ENCODE data around the gene VPS18.
A peak's percentile ranks its signal among the peaks of the same experiment; 100 is the strongest.

Gene VPS18

GRCh38 chr15:40893733-40894680 is at the start of gene VPS18:
VPS18 (plus strand) TSS chr15:40894450; CDS start chr15:40894769, 319 bp downstream.
- Histone ChIP-seq H3K9ac (ENCODE audit: insufficient read length) (peak within 1 kb of the TSS; percentile 70), H3K9me3 (ENCODE audit: low read depth, low read length) (no peaks in the 10 kb centered on the region), H3K36me3 (ENCODE audit: insufficient read depth, low read length) (peaks cover under 1% of the 10 kb centered on the region), H3K27ac (no peak within 1 kb of the TSS), H3K4me3 (peak within 1 kb of the TSS; percentile 78)
- TF ChIP-seq FOXP2 (optimal IDR thresholded peaks at IDR 0.05; ENCODE audit: control extremely low read depth, extremely low read length, insufficient read depth) (no peak), POLR2AphosphoS5 (IDR thresholded peaks at IDR 0.05; ENCODE audit: borderline replicate concordance, low read depth, low read length) (peak; percentile 73), EZH2 (IDR thresholded peaks at IDR 0.05) (no peak)
- DNase-seq (ENCODE audit: low read depth, low spot score), result peak; percentile 76

GRCh38 chr15:40844696-40845030 is 49.6 kb upstream of the VPS18 start:
- DNase-seq (ENCODE audit: low read depth, low spot score), result no peak
- Histone ChIP-seq H3K4me3 (peak overlapping the region; percentile 78), H3K36me3 (ENCODE audit: insufficient read depth, low read length) (no peaks in the 10 kb centered on the region), H3K27ac (no peak overlapping the region), H3K9ac (ENCODE audit: insufficient read length) (no peak overlapping the region), H3K9me3 (ENCODE audit: low read depth, low read length) (no peaks in the 10 kb centered on the region)
- TF ChIP-seq EZH2 (IDR thresholded peaks at IDR 0.05) (no peak), FOXP2 (optimal IDR thresholded peaks at IDR 0.05; ENCODE audit: control extremely low read depth, extremely low read length, insufficient read depth) (no peak), POLR2AphosphoS5 (IDR thresholded peaks at IDR 0.05; ENCODE audit: borderline replicate concordance, low read depth, low read length) (no peak)

- no peak overlapping the region for H3K9ac ChIP-seq (ENCODE audit: insufficient read length)
- no peak for DNase-seq (ENCODE audit: low read depth, low spot score)
- H3K9me3 ChIP-seq (ENCODE audit: low read depth, low read length), result no peaks in the 10 kb centered on the region
- TF ChIP-seq EZH2 (IDR thresholded peaks at IDR 0.05) (no peak), POLR2AphosphoS5 (IDR thresholded peaks at IDR 0.05; ENCODE audit: borderline replicate concordance, low read depth, low read length) (no peak), FOXP2 (optimal IDR thresholded peaks at IDR 0.05; ENCODE audit: control extremely low read depth, extremely low read length, insufficient read depth) (no peak)
- H3K36me3 ChIP-seq (ENCODE audit: insufficient read depth, low read length), result no peaks in the 10 kb centered on the region
- no peak overlapping the region for H3K27ac ChIP-seq
- peak overlapping the region; percentile 78; the same call in 1 of the 2 replicates for H3K4me3 ChIP-seq
These were observed 49.2 kb upstream of the VPS18 start for GRCh38 chr15:40845036-40845435.

- no peak for DNase-seq (ENCODE audit: low read depth, low spot score)
- TF ChIP-seq POLR2AphosphoS5 (IDR thresholded peaks at IDR 0.05; ENCODE audit: borderline replicate concordance, low read depth, low read length) (no peak), EZH2 (IDR thresholded peaks at IDR 0.05) (no peak), FOXP2 (optimal IDR thresholded peaks at IDR 0.05; ENCODE audit: control extremely low read depth, extremely low read length, insufficient read depth) (no peak)
- H3K9ac ChIP-seq (ENCODE audit: insufficient read length), result no peak overlapping the region
- no peak overlapping the region for H3K4me3 ChIP-seq
- no peaks in the 10 kb centered on the region for H3K36me3 ChIP-seq (ENCODE audit: insufficient read depth, low read length)
- no peaks in the 10 kb centered on the region for H3K9me3 ChIP-seq (ENCODE audit: low read depth, low read length)
- H3K27ac ChIP-seq, result no peak overlapping the region
These were observed 48.6 kb upstream of the VPS18 start for GRCh38 chr15:40845511-40846284.

- H3K4me3 ChIP-seq, result peak overlapping the region; percentile 6
These were observed 47.4 kb upstream of the VPS18 start for GRCh38 chr15:40846841-40847222.

GRCh38 chr15:40847223-40847961 is 46.9 kb upstream of the VPS18 start:
- Histone ChIP-seq H3K36me3 (ENCODE audit: insufficient read depth, low read length) (no peaks in the 10 kb centered on the region), H3K27ac (peak overlapping the region; percentile 37; the same call in 1 of the 2 replicates), H3K9ac (ENCODE audit: insufficient read length) (no peak overlapping the region), H3K4me3 (peak overlapping the region; percentile 6), H3K9me3 (ENCODE audit: low read depth, low read length) (no peaks in the 10 kb centered on the region)
- TF ChIP-seq POLR2AphosphoS5 (IDR thresholded peaks at IDR 0.05; ENCODE audit: borderline replicate concordance, low read depth, low read length) (no peak), EZH2 (IDR thresholded peaks at IDR 0.05) (no peak), FOXP2 (optimal IDR thresholded peaks at IDR 0.05; ENCODE audit: control extremely low read depth, extremely low read length, insufficient read depth) (no peak)
- no peak for DNase-seq (ENCODE audit: low read depth, low spot score)

More at GRCh38 chr15:40846841-40847222, 47.4 kb upstream of the VPS18 start:
- no peak overlapping the region for H3K9ac ChIP-seq (ENCODE audit: insufficient read length)
- H3K9me3 ChIP-seq (ENCODE audit: low read depth, low read length), result no peaks in the 10 kb centered on the region
- no peaks in the 10 kb centered on the region for H3K36me3 ChIP-seq (ENCODE audit: insufficient read depth, low read length)
- H3K27ac ChIP-seq, result no peak overlapping the region
- DNase-seq (ENCODE audit: low read depth, low spot score), result no peak
- TF ChIP-seq FOXP2 (optimal IDR thresholded peaks at IDR 0.05; ENCODE audit: control extremely low read depth, extremely low read length, insufficient read depth) (no peak), POLR2AphosphoS5 (IDR thresholded peaks at IDR 0.05; ENCODE audit: borderline replicate concordance, low read depth, low read length) (no peak), EZH2 (IDR thresholded peaks at IDR 0.05) (no peak)

- no peaks in the 10 kb centered on the region for H3K9me3 ChIP-seq (ENCODE audit: low read depth, low read length)
- H3K27ac ChIP-seq, result no peak overlapping the region
- no peak for DNase-seq (ENCODE audit: low read depth, low spot score)
- H3K4me3 ChIP-seq, result no peak overlapping the region
- TF ChIP-seq EZH2 (IDR thresholded peaks at IDR 0.05), result no peak
- no peak for TF ChIP-seq POLR2AphosphoS5 (IDR thresholded peaks at IDR 0.05; ENCODE audit: borderline replicate concordance, low read depth, low read length)
- no peak for TF ChIP-seq FOXP2 (optimal IDR thresholded peaks at IDR 0.05; ENCODE audit: control extremely low read depth, extremely low read length, insufficient read depth)
- H3K9ac ChIP-seq (ENCODE audit: insufficient read length), result no peak overlapping the region
- no peaks in the 10 kb centered on the region for H3K36me3 ChIP-seq (ENCODE audit: insufficient read depth, low read length)
These were observed 43.6 kb upstream of the VPS18 start for GRCh38 chr15:40850576-40851112.

Data from SK-N-MC (cell line).